NCI-H2081 (cell line): ENCODE results near the gene KAT6B.
A peak's percentile ranks its signal among the peaks of the same experiment; 100 is the strongest.

ENCODE experiments used
- DNase-seq, 2 experiments: peaks; one replicate each; lab custom pipeline; 2025; lab: John Stamatoyannopoulos, UW

KAT6B gene

DNA sequence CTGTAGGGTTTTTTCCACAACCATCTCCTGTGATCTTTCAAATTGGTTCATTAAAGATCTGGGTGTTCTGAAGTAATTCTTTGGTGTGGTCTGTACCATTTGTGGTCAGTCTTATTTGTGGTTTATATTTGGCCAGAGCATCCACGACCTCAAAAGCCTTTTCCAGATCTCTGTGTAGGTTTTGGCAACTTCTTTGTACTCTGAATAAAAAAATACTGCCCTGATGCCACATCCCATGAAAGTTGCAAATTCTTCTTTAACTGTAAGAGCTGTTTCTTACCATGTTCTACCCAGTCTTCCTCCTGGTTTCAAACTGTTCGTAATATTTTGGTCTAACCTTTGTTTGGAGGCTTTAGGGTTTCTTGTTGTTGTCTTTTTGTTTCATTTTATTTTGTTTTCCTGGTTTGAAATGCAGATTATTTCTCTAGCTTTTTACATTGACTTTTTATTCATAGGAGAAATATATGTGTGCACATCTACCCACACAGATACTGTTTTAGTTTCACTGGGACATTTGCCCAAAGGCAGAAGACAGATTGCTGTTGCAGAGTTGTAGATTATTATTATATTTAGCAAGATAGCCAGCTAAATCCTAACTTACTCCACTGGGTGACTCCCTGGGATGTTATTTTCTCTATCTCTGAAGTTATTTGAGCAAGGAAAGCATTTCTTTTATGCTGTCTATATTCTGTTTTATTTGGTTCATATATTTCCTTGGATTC is 161.8 kb downstream of the KAT6B start:
- DNase-seq: no peak

DNA sequence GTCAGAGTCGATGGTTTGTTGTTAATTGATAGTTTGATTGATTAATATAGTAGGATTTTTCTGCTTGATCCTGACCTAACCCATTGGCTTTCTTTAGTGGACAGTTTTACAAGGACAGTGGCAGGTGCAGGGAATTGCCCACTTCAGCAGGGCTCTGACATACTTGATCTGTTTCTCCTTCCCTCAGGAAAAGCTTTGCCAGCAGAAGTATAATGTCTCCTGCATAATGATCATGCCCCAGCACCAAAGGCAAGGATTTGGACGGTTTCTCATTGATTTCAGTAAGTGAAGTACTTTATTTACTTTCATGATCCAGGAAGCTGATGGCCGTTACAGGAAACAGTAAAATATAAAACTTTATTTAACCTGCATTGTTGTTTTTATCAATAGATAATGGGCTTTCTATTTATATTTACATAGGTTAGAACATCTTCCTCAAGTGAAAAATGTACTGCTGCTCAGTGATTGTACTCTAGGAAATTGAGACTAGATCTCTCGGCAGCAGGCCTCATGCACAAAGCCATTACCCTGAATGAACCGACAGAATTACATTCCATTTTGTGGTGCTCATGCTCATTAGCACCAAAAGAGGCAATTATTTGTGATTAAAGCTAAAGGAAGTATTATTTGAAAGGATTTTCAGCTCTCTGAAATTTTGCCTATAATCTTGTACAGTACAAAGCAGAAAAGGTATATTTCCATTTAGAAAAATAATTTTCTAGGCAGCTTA is 162.6 kb downstream of the KAT6B start:
- peak; percentile 19 to 58 for DNase-seq

DNA sequence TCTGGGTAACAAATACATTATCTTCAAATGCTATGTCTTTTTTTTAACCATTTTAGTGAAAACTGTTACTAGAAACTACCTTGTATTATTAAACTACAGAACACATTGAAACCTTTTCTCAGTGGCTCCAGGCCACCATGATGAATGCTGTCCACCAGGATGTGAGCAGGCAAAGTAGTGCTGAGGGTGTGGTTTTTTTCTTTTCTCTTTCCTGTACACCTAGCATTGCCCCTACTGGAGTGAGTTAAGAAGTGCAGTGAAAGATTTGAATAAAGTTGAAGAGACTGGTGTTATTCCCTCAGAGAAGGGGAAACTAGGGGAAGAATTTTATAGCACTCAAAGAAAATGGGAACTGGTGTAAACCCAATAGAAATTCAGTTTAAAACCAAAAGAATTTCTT is 165.0 kb downstream of the KAT6B start:
- peak in 1 of 2 experiments; percentile 11 for DNase-seq

DNA sequence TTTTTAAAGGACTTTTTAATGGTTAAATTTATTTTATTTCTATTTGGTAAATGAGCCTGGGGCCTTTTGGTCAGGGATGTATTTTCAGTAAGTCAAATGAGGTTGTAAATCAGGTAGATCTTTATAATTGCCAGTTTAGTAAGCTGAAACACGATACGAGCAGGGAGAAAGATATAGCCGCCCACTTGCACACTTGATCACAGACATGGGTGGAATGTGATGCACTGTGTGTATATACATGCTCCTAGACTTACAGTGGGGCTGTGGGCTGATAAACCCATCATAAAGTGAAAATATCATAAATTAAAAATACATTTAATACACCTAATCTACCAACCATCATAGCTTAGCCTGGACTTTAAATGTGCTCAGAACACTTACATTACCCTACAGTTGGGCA is 165.7 kb downstream of the KAT6B start:
- no peak for DNase-seq

DNA sequence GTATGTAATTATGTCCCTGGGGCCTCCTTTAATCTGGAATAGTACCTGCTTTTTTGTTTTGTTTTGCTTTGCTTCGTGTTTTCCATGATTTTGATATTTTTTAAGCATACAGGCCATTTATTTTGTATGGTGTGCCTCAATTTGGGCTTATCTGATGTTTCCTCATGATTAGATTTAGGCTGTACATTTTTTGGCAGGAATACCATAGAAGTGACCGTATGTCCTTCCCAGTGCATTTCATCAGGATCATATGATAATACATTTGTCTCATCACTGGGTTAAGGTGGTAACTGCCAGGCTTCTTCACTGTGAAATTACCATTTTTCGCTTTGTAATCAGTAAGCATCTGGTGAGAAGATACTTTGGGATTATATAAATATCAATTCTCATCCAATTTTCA is 167.2 kb downstream of the KAT6B start:
- DNase-seq: no peak

DNA sequence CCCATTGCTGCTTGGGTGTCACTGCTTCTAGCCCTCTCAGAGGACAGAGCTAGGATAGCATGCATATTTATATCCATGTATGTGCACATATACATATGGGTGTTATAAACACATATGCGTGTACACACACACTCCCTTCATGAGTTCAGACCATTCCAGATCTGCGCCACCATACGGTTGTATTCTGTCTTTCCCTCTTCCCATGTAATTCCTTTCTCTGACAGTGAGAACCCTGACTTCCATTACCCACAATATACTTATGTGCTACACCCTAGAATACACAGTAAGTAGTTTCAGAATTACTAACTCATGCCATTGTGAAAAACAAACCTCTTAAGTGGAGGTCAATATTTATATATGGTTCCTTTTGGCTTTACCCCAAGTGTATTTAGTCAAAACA is 168.5 kb downstream of the KAT6B start:
- DNase-seq: peak; percentile 8 to 52

DNA sequence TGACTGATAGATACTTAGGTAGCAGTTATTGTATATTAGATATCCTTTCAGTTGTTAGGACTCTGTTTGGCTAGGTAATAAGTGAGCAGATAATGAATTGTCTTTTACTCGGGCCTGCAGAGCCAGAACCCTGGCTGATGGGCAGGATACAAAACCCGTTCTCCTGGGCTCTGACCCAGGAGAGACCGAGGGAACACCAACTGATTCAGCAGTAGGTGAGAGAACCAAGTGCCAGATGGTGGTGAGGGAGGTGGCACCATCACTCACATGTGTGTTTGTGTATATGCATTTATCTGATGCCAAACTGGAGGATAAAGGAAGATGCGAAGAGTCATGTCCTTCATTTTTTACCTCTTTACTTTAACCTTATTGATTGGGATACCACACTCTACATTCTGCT is 169.4 kb downstream of the KAT6B start:
- DNase-seq: no peak

DNA sequence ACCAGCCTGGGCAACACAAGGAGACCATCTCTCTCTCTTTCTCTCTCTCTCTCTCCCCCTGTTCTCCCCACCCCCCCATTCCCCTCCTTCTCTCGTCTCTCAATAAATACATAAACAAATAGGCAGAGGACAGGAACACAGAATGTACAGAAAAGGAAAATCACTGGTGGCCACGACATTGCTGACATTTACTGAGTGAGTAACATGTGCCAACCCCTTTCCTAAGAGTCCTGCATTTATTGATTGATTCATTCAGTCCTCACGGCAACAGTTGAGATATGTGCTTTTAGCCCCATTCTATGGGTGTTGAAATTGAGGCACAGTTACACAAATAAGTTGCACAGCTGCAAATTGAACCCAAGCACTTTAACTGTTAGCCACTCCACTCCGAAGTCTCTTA is 170.8 kb downstream of the KAT6B start:
- DNase-seq: no peak

DNA sequence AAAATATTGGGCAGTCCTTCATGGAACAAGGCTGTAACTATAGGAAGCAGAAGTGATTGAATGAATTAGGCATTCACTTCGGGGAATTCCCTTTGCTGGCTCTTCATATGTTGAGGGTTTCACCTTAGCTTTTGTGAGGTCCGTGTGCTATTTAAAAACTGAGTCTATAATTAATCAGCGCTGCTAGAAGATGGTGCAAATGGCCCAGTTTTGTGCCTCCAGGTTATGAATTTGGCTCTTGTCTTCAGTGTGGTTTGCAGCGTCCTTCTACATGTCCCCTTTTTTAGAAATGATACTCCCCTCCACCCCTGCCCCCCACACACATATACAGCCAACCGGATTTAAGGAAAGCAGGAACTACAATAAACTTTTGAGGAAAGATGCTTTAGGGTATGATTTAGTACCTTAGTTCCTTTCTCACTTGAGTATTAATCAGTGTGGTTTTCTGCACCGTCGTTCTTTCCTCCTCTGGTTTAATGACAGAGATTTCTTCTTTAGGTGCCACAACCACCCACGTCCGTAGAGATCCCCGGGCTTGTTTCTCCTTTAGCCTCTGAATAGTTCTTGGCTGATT is 174.4 kb downstream of the KAT6B start:
- no peak for DNase-seq

DNA sequence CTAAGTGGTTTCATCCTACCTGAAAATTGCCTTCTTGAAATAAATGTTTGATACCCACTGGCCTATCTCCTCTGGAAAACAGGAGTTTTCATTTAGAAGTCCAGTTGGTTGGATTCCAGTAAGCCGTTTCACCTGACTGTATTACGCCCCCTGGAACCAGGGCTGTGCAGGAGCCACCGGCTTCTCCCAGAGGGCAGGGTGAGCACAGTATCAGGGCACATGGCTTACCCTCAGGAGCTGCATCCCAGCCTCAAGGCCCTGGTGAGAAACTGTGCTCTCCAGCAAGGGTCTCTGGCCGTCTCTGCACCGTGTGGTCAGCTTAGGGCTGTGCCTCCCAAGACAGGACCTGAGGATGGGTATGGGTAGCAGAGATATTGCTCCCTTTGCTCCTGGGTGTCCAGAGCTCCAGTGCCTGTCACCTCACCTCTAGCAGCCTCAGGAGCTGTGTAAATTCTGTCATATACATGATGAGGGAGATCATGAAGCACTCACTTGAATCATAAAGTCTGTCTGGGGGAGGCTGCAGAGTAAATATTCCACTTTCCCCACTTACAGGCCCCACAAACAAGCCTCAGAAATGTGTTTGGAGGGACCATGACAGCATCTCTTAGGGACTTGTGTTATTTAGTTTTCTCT is 175.4 kb downstream of the KAT6B start:
- no peak for DNase-seq

DNA sequence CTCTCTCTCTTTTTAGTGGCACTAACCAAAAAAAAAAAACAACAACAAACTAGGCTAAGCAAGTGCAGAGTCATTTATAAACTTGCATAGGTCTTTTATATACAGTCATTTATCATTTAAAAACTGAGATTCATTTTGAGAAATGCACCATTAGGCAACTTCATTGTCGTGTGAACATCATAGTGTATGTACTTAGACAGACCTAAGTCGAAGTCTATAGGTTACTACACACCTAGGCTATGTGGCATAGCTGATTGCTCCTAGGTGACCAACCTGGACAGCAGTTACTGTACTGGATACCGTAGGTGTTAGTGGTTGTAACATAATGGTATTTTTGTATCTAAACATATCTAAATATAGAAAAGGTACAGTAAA is 175.9 kb downstream of the KAT6B start:
- DNase-seq: no peak

DNA sequence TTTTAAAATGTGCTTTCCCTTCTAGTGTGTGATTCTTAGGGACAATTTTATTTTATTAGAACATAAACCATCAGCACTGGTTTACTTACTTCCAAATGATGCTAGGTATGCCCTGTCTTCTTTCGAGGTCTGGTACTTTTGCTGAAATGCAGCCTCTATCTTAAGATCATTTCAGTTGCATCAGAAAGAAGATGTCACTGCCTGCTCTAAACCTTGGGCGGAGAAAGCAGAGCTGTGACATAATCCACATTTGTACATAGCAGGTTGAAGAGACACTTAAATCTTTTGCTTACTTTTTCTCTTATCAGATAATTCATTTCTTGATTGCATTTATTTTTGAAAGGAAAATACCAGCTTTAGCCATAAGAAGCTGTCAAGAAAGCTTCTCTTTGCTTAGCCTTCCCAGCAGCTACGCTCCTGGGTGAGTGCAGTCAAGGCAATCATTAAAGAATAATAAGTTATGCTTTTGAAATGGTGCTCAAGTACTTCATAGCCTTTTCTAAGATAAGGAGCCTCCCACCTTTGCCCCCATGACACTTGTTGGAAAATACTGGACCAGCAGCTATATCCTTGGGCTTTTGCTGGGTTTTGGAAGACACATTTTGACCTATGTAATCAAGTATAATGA is 176.7 kb downstream of the KAT6B start:
- no peak for DNase-seq

DNA sequence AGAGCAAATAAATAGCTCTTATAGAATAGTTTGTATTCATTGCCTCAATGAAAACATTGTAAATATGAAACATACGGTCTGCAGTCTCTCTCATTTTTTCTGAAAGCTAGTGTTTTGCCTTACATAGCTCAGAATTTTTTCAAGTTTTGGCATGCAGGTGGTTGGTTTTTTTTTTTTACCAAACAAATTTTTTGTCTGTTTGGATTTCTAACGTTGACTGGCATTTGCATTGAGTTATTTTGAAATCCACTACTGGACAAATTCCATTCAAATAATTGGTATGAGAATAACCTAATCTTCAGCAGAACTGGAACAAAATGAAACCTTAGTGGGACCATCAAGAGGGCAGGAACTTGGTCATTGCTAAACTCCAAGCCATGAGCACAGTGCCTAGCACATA is 177.5 kb downstream of the KAT6B start:
- no peak for DNase-seq

DNA sequence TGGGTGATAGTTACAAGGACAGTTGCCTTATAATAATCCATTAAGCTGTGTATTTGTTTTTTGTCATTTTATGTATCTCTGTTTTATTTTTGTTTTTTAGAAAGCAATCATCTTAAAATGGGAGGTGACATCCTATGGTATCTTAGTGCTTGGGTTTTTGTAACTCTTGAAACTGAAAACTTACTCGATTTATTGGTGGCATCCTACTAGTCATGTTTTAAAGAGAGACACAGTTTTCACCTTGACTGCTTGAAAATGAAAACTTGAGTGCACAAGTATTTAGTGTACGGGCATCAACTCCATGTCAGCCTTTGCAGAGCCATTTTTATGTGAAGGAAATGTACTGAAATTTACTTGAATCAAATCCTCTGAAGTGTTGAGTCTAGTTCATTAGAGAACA is 181.2 kb downstream of the KAT6B start:
- DNase-seq: no peak

DNA sequence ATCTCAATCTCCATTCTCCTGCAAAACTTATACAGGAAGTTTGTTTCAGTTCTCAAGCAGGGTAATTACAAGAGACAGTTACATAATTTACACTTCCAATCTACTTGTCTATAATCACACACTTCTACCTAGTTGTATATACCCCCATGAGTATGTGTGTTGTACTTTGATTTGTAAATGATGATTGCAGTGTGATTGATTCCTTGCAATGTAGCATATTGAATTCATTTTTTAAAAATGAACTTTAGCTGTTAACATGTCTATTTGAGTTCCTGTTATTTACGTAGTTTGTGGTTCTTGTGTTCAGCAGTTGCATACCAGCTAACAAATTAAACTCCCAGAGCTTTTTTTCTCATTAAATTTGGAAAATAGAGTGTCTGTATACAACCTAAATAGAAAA is 182.6 kb downstream of the KAT6B start:
- DNase-seq: no peak

DNA sequence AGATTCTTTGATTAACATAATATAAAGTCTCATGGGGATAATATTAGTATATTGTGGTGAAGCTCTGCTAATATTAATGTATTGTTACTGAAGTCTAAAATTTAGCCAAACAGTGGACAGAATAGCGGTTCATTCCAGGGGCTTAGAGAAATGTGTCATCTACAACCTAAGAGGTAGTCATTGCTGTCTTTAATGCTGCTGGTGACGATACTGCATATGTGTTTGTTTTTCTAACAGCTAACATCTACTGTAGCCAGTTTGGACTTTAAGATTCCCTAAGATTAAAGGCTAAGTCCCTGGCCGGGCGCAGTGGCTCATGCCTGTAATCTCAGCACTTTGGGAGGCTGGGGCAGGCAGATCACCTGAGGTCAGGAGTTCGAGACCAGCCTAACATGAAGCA is 183.0 kb downstream of the KAT6B start:
- no peak for DNase-seq

DNA sequence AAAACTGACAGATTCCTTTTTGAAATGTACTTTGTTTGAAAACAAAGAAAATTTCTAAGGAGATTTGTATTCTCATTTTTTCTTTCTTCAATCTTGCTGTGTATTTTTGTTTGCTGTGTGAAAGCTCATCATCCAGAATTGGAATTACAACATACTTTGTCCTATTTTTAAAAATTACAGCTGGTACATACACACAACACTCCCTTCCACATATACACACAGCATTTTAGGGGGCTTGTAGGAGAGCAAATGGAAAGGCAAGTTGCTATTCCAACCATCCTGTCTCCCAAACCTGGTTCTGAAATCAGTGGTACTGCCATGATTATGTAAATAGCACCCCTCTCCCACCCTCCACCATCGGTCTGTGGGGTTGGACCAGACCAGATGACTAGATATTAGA is 184.0 kb downstream of the KAT6B start:
- no peak for DNase-seq

DNA sequence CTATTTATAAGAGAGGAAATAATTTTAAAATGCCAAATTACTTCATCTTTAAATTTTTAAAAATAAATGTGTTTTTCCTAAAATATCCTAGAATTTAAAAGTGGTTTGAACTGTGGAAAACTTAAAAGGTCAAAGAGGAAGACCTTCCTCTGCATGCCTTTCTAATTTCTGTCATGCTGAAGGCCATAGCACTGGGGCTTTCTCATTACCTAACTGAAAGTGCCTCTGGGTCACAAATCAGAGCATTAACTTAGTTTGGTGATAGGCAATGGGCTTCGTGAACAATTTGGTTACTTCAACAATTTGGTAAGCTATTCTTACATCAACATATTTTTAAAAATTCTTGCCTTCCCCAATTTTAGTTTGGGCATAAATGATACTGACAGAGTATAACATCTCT is 184.8 kb downstream of the KAT6B start:
- DNase-seq: no peak

DNA sequence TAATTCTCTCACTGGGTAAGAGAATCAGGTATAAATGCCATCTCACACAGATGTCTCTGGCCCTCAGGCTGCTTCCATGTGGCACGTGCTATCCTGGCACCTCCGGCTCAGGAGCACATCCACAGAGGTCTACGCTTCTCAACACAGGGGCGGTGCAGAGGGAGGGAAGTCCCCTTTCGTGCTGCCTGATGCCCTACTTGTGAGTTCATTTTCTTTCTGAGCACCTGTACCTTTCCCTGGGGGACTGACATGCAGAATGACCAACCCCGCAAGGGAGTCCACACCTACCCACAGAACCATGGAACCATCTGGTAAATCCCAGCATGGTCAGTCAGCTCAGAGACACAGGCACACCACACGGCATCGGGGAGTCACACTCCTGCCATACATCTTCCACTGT is 186.1 kb downstream of the KAT6B start:
- no peak for DNase-seq

DNA sequence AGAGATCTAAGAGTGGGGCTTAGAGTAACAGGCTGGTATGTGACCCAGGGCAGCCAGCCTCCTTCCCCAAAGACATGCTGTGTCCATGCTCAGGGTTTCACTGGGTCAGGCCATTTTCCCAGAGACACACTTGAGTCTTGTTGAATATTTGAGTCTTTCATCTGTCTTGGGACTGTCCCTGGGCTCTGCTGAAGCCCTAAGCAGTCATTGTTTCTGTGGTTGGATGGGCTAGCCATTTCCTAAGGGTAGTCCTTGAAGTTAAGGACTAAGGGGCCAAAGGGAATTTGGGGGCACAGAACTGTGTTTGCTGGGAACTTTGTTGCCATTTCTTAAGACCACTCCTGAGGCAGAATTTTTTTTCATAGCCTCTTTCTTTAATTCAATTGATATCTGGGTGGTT is 186.6 kb downstream of the KAT6B start:
- no peak for DNase-seq

DNA sequence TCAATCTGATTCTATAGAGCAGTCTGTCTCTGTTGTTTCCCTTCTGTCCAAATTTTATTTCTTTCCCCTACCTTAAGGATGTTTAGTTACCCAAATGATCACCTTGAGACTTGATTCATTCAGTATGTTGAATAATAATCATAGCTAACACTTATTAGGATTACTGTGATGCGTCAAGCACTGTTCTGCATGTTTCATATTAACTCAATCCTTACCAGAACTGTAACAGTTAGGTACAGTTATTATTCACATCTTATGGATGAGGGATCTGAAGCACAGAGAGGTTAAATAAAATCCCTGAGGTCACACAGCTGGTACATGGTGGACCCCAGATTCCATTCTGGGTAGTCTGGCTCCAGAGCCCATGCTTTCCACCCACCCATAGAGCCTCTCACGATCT is 187.1 kb downstream of the KAT6B start:
- DNase-seq: no peak

DNA sequence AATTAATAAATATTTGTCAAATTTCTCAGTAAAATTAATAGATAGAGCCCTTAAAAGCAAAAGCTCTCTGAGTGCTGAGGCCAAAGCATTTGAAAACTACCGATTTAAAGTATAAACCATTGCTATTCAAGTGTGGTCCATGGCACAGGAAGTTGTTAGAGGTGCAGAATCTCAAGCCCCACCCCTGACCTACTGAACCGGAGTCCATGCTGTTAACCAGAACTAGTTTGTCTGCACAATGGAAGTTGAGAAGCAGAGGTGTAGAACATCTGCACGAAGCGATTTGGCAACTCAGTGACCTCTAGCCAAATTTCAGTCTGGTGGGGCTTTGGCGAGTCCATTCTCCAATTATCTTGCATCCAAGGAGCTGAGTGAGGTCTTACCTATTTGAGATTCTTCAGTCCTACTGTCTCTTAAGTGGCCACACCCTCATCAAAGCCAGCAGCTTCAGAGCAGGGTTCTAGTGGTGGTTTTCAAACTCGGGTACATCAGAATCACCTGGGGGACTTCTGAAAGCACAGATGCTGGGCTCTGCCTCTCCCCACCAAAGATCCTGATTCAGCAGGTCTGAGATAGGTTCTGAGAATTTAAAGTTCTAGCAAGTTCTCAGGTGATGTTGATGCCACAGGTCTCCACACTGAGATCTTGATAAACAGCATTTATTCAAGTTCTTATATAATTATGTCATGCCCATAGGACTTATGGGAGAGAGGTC is 188.3 kb downstream of the KAT6B start:
- no peak for DNase-seq
